Body of pancreas (tissue), 4 donors: ENCODE measurements around the gene PCGF5.

ENCODE experiments used
- CTCF ChIP-seq, 7 experiments: fragments of 450-650 bp in 4 of 7; fragments of 200-600 bp in 3 of 7; sonication (generic) in 3 of 7; IDR thresholded peaks; one replicate each; pipeline ENCODE4 v1.5.1; 2016 to 2019; ENCODE audit warnings: antibody characterized with exemption in 7 of 7
- POLR2A ChIP-seq, 3 donors: fragments of 450-650 bp; IDR thresholded peaks; one replicate each; pipeline ENCODE4 v1.6.1; 2016; ENCODE audit warnings: antibody characterized with exemption in 3 of 3, mild to moderate bottlenecking in 2 of 3

GRCh38 chr10:91309711-91310110 is 89.2 kb downstream of the PCGF5 start:
- no peak for TF ChIP-seq CTCF (IDR thresholded peaks at IDR 0.05)
- no peak for TF ChIP-seq POLR2A (IDR thresholded peaks at IDR 0.05)
